ENCODE data around the gene AFF3.
"Not testable (repeated sequence)": the region's sequence is repeated elsewhere in the genome, so short reads cannot be mapped to it uniquely, and the experiment has no call there.

Gene AFF3

DNA sequence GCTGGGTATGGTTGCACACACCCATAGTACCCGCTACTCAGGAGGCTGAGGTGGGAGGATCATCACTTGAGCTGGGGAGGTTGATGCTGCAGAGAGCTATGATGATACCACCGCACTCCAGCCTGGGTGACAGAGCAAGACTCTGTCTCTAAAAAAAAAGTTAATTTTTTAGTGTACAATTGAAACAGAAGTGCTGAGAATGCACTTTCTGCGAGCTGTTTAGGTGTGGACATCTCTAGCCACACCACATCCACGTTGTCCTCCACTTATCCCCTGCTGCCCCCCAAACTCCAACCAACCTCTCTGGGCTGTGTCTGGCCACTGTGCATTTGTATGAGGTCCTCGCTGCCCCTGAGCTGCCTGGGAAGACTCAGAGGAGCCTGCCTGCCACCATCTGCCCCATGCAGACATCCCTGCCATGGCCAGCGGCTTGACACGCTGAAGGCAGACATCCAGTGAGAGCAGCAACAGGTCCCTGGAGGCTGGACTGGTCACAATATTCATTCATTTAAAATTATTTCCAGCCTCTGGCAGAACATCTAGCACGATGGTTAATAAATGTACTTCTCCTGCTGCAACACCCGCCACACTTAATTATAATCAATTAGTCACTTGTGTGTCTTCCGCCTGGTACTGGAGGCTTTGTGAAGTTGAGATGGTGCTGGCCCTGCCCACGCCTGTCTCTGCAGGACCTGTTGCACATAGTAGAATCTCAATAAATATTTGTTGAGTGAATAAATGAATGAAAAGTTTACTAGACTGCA is 3.7 kb upstream of the AFF3 start:
- no peak for DNase-seq

DNA sequence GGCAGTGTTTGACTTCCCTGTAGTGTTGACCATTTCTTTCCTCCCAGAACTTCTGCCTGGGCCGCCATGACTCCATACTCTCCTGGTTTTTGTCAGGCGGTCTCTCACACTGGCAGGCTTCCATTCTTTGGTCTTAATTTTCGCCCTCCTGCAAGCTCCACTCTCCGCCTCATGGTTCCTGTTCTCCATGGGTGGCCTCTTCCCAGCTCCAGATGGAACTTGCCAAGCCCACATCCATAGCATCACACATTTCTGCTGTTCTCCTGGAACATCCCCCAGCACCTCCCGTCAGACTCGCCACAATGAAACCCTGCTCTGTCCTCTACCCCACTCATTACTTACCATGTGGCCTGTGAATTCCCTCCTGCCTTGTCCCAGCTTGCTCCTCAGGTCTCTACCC is 896 bp upstream of the AFF3 start:
- DNase-seq: no peak

DNA sequence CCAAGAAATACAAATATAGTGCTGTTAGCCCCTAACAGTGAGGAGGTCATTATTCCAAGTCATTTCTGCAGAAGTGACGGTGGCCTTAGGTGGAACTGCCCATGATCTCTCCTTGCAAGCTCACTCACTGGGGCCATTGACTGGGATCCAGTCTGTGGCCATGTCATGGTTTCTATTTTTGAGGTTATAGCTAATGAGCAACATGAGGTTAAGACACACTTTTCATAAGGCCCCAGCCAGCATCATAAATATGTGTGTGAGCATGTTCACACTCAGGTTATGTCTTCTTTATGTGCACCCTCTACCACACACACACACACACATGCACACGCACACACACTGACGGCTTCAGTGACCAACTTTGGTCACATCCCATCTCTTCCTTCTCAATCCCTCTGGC is 484 bp downstream of the AFF3 start:
- DNase-seq: no peak

DNA sequence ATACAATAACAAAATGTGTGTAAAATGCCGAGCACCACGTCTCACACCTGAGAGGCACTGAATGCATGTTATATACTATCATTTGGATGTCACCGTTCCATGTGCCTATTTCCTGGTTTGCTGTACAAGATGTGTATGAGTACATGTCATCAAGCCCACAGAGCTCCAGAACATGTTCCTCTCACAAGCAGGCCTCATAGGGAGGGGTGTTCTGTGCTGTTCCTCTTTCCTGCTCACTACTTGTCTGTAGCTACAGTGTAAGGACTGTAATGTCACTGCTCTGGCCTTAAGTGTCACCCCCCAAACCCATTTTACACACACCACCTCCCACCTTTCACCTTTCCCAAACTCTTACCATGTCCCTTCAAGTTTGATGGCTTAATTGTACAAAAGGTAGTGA is 1.8 kb downstream of the AFF3 start:
- no peak for DNase-seq

DNA sequence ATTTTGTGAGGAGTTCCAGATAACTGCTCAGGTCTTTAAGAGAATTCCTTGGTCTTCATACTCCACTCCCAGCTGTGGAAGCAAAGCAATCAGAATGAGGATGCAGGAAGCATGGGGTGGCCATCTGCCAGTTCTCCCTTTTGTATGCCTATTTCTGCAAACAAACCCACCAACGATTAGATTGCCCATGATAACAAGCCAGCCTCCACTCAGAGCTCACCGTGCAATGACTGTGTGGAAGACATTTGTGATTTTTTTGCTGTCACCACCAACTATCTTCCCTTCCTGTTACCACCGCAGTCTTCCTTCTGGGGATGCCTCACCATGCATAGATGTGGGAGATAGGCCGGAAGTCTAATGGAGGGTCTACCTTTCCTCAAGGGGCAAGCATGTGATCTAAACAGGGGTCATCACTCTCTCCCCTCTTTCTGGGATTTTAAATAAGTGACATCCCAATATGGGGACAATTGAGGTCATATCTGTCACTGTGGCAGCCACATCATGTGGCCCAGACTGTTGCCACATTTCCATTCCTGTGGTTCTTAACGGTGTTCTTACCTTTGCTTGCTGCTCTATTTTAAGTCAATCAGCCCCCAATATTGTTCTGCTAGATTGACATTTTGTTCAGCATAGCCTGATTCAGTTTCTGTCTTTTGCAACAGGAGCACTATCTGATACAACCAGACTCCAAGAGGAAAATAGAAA is 4.4 kb downstream of the AFF3 start:
- DNase-seq: peak; percentile 39 to 61

DNA sequence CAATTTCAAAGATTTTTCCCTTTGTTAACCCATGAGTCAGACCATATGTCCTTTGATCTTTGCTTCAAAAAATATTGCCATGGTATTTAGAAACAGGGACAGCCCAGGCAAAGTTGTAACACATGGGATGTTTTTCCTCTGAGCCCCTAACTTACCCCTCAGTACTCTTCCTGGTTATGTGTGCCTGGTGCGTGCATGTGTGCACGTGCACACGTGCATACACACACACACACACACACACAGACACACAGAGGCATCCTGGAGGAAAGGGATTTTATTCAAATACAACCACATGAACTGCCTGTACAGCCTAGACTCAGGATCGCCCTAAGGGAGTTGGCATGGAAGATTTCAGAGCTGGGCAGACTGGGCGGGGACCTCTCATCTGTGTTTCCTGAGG is 5.1 kb downstream of the AFF3 start:
- DNase-seq: no peak

DNA sequence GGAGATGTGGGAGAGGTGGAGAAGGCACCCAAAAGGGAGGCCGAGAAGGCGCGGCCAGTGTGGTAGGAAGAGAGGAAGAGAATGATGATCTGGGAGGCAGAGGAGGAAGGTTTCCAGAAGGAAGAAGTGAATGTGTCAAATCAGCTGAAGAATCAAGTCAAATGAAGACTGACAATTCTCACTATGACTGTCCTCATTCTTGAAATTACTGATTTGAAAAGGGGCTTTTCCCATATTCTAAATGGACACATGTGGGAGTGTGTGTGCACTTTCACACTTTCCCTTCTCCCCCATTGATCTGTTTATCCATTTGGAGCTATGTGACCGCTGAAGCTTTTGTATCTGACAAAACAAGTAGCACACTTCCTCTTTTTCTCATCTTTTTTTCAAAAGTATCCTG is 6.1 kb downstream of the AFF3 start:
- DNase-seq: no peak

DNA sequence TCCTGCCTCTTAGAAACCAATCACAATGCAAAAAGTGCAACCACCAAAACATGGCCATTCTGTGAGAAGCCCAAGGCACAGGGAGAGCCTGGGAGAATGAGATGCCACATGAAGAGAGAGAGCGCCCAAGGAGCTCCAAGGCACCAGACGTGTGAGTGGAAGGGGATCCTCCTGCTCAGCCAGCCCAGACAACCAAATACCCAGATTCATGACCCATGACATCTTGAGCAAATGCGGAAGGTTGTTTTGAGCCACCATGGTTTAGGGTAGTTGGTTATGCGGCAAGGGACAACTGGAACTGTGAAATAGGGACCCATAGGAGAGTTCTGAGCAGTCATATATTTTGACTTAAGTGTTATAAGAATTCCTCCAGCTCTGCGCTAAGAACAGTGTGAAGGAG is 7.0 kb downstream of the AFF3 start:
- DNase-seq: no peak

DNA sequence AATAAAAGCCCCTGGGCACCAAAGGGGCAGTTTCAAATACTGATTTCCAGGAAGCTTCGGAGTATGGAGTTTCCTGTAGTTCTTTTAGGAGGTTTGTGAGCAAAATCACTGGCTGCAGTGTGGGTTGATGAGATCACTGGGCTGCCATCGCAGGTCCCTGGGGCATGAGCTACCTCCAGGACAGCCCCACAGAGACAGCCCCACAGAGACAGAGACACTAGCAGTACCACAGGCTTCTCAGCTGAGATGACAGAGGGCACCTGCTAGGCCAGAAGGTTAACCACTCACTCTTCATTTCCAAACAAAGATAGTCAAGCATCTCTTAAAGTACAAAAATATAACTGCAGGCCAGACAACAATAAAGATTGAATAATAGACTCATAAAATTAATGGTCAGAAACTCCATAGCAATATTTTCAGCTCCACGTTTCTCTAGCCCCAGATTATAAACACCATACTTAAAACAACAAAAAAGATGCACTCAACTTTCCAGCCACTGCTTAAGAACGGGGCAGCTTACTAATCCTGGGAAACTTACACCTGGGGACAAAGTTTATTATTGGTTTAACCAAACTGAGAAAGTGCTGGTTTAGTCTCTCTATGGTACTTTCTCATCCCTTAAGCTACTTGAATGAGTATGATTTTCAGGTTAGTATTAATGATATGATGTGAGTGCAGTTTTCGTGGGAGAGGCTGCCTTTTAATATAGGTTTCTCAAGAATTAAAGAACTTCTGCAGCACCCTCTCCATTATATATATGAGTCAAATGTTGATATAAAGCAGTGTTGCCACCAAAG is 11.6 kb downstream of the AFF3 start:
- DNase-seq: no peak

DNA sequence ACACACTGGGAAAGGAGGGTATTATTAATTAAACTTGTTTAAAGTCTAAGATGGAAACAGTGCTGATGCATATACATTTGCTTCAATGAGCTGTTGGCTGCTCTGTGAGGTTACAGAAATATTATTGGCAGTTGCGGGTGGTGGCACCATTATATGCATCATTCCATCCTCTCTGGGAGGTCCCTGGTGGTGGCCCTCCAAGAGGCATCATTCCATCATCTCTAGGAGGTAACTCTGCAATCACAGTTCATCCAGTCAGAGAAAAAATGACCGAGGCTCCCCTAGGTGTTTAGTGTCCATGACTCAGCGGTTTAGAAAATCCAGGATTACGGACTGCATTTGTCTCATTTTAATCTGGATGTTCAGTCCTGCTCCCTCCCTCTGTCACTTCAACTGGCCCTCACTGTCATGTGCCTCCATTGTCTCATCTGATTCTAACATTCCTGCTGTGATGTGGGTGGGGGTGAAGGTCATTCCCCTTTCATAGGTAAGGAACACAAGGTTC is 15.4 kb downstream of the AFF3 start:
- DNase-seq: no peak

DNA sequence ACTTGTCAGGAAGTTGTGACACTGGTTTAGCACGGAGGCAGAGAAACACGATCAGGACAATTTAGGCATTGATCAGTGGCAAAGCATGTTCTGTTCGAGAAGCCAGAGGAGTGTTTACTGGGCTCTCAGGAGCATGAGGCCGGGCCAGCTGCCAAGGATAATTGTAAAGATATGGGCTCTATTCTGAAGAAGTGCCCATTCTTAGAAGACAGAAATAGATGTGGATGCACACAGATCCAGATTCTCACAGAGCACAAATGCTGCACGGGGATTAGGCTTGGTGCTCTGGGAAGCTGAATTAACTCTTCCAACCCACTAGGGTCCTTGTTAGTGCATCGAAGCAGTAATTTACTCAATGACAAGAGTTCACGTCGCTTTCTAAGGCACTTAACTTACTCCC is 16.2 kb downstream of the AFF3 start:
- no peak for DNase-seq

DNA sequence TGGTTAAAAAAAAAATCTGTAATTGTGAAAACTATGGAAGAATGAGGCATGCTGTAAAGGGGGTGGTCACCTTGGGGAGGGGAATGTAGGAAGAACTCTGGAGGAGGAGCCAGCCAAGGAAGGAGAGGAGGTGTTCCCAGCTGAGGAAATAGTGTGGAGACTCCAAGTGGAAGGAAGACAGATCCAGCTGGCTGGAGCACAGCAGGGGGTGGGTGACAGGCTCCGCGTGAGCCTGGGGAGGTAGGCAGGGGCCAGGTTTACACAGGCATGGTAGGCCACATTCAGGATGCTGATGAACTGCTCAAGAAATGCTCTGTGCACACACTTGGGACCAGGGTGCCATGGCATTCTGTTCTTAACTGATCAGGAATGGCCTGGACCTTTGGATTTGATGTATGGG is 16.8 kb downstream of the AFF3 start:
- DNase-seq: no peak

DNA sequence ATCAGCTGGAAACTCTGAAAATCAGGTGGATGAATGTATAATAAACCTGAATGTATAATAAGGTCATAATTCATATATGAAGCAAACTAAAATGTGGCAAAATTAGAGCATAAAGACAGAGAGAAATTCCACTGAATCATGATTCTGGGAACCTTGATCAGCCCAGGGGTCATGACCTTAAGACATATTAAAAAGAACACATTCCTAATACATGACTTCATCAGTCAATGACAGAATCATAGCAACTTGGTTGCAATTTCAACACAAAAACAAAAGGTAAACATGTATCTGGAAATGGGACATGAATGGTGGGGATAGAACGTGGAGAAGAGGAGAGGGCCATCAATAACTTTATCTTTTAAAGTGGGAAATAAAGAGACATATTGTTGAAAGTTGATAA is 17.6 kb downstream of the AFF3 start:
- no peak for DNase-seq

DNA sequence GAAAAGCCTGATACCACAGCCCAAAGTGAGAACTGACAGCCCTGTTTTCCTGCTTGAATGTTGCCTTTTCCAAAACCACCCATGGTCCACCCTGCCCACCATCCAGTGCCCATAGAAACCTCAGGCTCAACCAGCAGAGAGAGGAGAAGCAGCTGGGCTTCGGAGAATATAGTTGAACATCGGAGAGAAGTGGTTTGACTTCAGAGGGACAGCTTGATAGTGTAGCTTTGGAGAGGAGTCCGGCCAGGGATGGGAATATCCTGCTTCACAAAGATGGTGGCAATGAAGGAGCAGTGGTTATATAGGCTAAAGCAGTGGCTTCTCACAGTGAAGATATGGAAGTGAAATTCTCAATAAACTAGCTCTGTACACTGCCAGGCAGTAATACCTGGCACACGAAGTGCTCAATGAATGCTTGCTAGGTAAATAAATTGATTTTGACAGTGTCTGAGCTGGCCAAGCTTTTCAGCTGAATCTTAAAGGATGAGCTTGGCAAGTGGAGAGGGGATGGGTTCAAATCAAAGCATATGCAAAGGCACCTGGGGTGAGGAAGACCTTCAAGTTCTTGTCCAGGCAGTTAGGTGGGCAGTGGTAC is 21.2 kb downstream of the AFF3 start:
- no peak for DNase-seq

DNA sequence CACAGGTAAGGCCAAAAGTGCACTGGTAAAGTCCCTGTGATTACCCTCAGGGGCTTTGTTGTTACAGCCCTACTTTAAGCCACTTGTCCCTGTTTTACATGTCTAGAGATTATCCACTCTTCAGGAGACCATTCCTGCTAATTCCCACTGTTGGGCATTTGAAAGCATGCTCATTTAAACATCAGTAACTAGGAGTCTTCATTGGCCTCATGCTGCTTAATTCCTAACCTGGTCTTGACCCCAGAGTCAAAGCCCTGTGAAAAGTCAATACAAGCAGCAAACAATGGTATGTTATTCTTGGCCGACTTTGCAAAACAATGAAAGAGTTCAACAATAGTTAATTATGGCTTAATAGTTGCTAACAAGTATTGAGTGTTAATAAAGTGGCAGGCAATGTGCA is 23.2 kb downstream of the AFF3 start:
- DNase-seq: peak in 1 of 2 experiments; percentile 19

DNA sequence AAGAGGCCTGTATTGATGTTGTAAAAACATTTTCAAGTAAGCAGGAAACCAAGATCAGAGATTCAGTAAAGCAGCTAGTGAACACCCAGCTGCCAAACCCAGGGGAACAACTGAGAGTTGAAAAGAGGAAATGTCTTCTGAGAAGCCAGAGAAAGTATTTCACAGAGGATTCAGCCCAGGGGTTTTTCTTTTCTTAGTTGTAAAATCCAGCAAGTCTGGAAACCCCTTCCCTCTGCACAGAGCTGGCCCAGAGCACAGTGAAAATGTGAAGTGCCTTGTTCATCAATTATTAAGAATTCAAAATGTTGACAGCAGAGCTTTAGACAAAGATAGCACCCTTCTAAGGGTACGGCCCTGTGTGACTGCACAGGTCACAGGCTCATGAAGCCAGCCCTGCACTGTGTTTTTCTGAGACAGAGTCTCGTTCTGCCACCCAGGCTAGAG is 28.4 kb downstream of the AFF3 start:
- no peak for DNase-seq

DNA sequence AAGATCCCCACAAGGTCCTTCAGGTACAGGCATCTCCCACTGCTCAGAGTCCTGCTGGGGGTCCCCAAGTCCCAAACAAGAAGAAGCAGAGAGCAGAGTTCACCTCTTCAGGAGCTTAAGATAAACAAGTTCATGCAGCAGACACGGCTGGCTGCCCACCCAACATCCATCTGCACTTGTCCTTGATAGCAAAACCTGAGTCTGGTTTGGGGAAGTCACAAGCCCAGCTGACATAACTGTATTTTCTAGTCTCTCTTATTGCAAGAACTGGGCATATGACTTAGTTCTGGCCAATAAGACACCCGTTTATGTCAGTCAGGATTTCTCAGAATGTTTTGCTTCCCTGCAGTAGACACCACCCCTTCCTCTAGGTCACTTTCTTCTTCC is 31.8 kb downstream of the AFF3 start:
- no peak for DNase-seq

DNA sequence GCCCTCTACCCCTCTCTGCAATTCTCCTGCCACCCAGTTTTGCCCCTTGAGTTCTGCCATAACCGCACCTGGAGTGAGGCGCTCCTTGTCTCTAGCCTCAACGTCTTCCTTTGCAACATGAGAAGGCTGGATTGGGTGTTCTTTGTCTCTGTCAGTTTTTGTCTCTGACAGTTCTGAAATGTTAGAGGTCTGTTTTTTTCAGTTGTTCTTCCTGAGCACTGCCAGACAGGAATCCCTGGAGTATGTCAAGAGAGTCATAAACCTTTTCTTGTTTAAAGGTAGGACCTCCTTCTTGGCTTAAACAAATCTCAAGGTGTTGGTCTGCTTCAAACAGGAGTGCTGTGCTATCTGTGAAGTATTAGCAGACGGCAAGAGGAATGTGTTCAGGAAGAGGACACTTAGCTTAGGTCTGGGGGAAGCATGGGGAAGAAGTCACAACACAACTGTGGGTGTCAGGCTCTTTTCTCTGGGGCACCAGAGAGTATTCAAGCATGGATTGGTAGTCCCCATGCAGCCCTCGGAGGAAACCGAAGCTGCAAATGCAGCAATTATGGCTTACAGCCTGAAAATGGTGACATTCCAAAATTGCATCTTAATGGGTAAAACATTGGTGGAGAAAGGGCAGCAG is 32.3 kb downstream of the AFF3 start:
- DNase-seq: no peak

DNA sequence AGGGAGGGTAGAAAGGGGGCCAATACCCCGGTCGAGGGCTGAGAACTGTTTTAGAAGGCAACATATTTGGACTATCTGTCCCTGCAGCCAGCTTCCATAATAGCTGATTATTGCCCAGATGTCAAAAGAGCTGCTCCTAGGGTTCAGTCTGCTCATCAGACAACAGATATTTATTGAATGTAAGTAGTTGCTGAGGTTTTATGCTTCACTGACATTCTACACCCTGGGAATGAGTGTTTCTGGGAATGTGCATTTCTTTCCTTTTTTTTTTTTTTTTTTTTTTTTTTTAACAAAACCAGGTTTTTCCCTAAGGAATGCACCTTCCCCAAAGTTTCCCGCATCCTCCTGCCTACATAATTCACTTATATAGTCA is 33.8 kb downstream of the AFF3 start:
- not testable (repeated sequence) for DNase-seq

DNA sequence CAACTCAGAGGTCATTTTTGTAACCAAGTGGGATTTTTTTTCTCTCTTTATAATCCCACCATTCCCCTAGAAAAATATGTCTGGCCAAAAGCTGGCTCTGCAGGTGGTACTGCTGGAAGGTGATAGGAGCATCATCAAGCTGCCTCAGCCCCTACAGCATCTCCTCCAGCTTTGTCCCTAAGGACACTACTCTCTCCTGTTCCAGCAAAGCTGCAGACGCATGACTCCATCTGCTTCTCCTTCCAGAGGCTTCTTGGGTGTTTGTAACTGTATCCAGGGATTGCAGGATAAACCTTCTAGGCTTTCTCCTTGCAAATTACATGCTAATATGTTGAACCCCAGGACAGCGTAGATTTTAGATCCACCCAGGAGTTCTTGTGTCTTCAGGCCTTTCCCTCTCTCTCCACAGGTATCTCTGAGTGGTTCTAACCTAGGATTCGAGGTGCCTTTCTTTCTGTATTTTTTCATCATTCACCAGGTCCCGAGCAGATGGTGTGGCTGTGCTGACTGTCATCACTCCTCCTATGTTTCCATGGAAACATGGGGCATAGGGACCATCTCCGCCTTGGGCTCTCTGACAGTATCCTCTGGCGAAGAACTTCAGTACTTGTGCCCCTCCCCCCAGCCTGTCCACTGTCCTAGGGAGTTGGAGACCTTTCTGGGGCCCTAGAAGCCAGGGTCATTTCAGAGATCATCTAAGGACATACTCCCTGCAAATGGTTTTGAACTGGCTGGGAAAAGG is 34.3 kb downstream of the AFF3 start:
- DNase-seq: no peak

DNA sequence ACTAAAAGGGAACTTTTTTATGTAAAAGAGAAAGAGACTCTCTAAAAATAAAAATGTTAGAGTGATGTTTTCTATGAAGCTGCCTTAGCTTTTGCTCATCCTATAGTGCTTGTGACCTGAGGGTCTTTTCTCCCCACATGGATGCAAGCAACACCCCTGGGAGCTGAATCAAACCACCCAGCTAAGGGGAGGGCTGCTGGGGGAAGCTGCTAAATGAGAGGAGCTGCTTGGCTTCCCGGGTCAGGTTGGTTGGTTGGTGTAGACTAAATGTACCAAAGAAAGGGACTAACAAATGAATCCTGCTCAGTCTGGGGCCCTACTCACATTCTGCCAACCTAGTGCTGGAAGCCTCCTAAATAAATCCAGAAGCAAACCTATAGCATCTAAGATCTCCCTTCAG is 35.0 kb downstream of the AFF3 start:
- no peak for DNase-seq

DNA sequence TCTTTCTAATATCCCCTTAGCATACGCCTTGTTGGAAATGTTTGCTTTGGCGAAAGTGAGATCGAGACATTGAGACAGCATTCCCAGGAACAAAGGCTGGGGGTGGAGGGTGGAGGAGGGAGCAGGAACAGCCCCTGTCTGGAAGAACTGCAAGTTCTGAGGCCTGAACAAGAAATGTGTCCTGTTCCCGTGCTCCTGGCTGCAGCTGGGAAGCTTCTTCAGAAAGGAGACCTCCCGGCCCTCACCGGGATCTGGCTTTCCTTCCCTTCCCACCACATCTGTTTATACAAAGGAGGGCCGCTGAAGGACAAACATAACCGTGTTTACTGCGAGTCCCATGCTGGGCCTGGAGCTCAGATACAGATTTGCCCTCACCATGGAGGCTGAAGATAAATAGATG is 35.9 kb downstream of the AFF3 start:
- DNase-seq: peak; percentile 9 to 59

Measured in NCI-H2081 (cell line).